ENCODE results near the gene GGT5. TPM values are rescaled to one million over a fixed set of nuclear protein-coding genes. Genes with fewer than 3 reads are reported as not detected.

GGT5 gene
- total and polyA plus RNA-seq, 2 of the 13 experiments (the other 11 are each of a cell fraction or from before 2014, with no cell fraction given): 0.69 to 3.1 TPM

DNA sequence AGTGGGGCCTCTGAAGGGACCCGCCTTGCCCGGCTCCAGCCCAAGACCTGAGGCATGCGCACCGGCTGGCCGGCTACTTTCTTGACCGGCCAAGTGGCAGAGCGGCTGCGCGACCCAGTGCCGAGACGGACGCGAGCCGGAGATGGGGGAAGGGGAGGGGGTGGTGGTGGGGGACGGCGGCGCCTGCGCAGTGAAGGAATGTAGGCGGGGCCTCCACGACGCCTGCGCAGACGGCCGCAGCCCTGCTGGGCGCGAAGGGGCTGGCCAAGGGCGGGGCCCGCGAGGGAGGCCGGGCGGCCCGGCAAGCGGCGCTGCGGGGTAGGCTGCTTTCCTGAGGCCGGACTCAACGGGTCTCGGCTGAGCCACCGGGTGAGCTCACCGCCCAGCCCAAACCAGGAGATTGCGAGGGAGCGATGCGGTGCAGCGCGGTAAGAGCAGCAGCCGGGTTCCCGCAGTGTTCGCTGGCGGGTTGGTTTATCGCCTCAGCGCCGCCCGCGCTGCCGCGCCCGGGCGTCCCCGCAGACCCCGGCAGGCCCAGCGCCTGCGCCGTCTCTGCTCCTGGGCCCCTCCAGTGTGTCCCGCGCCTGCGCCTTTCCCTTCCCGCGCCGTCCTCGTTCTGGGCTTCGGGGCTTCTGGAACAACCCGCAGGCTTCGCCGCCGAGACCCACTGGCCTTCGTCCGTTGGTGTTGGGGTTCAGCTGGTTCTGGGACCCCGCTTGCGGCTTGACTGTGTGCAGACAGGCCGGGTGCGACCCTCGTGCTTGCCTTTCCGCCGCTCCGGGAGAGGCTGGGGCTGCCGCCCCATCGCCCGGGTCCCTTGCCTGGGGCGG is 25.9 kb upstream of the GGT5 start, which contains the start of gene SPECC1L (continued):
- TF ChIP-seq TCF12 (IDR thresholded peaks at IDR 0.05): no peak
- 0 out of 2 replicates have a peak, but pooled peaks have one; percentile 16 for TF ChIP-seq TCF12 (CRISPR knock-in tag; IDR thresholded peaks at IDR 0.05)
- TF ChIP-seq, protein P1, sequence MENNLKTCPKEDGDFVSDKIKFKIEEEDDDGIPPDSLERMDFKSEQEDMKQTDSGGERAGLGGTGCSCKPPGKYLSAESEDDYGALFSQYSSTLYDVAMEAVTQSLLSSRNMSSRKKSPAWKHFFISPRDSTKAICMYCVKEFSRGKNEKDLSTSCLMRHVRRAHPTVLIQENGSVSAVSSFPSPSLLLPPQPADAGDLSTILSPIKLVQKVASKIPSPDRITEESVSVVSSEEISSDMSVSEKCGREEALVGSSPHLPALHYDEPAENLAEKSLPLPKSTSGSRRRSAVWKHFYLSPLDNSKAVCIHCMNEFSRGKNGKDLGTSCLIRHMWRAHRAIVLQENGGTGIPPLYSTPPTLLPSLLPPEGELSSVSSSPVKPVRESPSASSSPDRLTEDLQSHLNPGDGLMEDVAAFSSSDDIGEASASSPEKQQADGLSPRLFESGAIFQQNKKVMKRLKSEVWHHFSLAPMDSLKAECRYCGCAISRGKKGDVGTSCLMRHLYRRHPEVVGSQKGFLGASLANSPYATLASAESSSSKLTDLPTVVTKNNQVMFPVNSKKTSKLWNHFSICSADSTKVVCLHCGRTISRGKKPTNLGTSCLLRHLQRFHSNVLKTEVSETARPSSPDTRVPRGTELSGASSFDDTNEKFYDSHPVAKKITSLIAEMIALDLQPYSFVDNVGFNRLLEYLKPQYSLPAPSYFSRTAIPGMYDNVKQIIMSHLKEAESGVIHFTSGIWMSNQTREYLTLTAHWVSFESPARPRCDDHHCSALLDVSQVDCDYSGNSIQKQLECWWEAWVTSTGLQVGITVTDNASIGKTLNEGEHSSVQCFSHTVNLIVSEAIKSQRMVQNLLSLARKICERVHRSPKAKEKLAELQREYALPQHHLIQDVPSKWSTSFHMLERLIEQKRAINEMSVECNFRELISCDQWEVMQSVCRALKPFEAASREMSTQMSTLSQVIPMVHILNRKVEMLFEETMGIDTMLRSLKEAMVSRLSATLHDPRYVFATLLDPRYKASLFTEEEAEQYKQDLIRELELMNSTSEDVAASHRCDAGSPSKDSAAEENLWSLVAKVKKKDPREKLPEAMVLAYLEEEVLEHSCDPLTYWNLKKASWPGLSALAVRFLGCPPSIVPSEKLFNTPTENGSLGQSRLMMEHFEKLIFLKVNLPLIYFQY (CRISPR knock-in tag; IDR thresholded peaks at IDR 0.05; ENCODE audit: borderline replicate concordance): peak; percentile 74
- TF ChIP-seq ADNP (CRISPR knock-in tag; IDR thresholded peaks at IDR 0.05): no peak
- TF ChIP-seq, protein P2, sequence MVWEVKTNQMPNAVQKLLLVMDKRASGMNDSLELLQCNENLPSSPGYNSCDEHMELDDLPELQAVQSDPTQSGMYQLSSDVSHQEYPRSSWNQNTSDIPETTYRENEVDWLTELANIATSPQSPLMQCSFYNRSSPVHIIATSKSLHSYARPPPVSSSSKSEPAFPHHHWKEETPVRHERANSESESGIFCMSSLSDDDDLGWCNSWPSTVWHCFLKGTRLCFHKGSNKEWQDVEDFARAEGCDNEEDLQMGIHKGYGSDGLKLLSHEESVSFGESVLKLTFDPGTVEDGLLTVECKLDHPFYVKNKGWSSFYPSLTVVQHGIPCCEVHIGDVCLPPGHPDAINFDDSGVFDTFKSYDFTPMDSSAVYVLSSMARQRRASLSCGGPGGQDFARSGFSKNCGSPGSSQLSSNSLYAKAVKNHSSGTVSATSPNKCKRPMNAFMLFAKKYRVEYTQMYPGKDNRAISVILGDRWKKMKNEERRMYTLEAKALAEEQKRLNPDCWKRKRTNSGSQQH (CRISPR knock-in tag; IDR thresholded peaks at IDR 0.05; ENCODE audit: low read depth): no peak
- TF ChIP-seq ZNF761 (CRISPR knock-in tag; conservative IDR thresholded peaks at IDR 0.05): 0 out of 2 replicates have a peak, but pooled peaks have one; percentile 69
- TF ChIP-seq ZNF749 (CRISPR knock-in tag; IDR thresholded peaks at IDR 0.05; ENCODE audit: borderline replicate concordance): peak; percentile 84; the same call in 1 of the 2 replicates
- 0 out of 2 replicates have a peak, but pooled peaks have one; percentile 54 for TF ChIP-seq ELF4 (CRISPR knock-in tag; IDR thresholded peaks at IDR 0.05; ENCODE audit: borderline replicate concordance)
- TF ChIP-seq ZC3H13 (CRISPR knock-in tag; IDR thresholded peaks at IDR 0.05): peak; percentile 78
- no peak for TF ChIP-seq HOXD1 (CRISPR knock-in tag; IDR thresholded peaks at IDR 0.05)
- TF ChIP-seq, protein P3, sequence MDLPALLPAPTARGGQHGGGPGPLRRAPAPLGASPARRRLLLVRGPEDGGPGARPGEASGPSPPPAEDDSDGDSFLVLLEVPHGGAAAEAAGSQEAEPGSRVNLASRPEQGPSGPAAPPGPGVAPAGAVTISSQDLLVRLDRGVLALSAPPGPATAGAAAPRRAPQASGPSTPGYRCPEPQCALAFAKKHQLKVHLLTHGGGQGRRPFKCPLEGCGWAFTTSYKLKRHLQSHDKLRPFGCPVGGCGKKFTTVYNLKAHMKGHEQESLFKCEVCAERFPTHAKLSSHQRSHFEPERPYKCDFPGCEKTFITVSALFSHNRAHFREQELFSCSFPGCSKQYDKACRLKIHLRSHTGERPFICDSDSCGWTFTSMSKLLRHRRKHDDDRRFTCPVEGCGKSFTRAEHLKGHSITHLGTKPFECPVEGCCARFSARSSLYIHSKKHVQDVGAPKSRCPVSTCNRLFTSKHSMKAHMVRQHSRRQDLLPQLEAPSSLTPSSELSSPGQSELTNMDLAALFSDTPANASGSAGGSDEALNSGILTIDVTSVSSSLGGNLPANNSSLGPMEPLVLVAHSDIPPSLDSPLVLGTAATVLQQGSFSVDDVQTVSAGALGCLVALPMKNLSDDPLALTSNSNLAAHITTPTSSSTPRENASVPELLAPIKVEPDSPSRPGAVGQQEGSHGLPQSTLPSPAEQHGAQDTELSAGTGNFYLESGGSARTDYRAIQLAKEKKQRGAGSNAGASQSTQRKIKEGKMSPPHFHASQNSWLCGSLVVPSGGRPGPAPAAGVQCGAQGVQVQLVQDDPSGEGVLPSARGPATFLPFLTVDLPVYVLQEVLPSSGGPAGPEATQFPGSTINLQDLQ (CRISPR knock-in tag; IDR thresholded peaks at IDR 0.05): peak; percentile 100
- TF ChIP-seq NCOA5 (CRISPR knock-in tag; IDR thresholded peaks at IDR 0.05): no peak
- TF ChIP-seq ESRRA (CRISPR knock-in tag; IDR thresholded peaks at IDR 0.05; ENCODE audit: low read depth): no peak; the same call in 1 of the 2 replicates
- TF ChIP-seq, protein P4, sequence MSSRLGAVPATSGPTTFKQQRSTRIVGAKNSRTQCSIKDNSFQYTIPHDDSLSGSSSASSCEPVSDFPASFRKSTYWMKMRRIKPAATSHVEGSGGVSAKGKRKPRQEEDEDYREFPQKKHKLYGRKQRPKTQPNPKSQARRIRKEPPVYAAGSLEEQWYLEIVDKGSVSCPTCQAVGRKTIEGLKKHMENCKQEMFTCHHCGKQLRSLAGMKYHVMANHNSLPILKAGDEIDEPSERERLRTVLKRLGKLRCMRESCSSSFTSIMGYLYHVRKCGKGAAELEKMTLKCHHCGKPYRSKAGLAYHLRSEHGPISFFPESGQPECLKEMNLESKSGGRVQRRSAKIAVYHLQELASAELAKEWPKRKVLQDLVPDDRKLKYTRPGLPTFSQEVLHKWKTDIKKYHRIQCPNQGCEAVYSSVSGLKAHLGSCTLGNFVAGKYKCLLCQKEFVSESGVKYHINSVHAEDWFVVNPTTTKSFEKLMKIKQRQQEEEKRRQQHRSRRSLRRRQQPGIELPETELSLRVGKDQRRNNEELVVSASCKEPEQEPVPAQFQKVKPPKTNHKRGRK (CRISPR knock-in tag; IDR thresholded peaks at IDR 0.05): no peak
- TF ChIP-seq, protein P5, sequence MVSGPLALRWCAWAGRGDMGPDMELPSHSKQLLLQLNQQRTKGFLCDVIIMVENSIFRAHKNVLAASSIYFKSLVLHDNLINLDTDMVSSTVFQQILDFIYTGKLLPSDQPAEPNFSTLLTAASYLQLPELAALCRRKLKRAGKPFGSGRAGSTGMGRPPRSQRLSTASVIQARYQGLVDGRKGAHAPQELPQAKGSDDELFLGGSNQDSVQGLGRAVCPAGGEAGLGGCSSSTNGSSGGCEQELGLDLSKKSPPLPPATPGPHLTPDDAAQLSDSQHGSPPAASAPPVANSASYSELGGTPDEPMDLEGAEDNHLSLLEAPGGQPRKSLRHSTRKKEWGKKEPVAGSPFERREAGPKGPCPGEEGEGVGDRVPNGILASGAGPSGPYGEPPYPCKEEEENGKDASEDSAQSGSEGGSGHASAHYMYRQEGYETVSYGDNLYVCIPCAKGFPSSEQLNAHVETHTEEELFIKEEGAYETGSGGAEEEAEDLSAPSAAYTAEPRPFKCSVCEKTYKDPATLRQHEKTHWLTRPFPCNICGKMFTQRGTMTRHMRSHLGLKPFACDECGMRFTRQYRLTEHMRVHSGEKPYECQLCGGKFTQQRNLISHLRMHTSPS (CRISPR knock-in tag; IDR thresholded peaks at IDR 0.05; ENCODE audit: low read depth): no peak
- TF ChIP-seq ZNF121 (CRISPR knock-in tag; IDR thresholded peaks at IDR 0.05): peak; percentile 43; the same call in 1 of the 2 replicates
- no peak for TF ChIP-seq ZNF30 (CRISPR knock-in tag; IDR thresholded peaks at IDR 0.05)

Measured in HepG2 (cell line).